HCT116 (cell line): ENCODE results near the gene CGRRF1. TPM values are rescaled to one million over a fixed set of nuclear protein-coding genes. Genes with fewer than 3 reads are reported as not detected.

ENCODE experiments used
- ATAC-seq: fragments of 200-7000 bp; cut with Tn5 transposase; 2 replicates; pipeline ENCODE4 v1.9.1; 2020; ENCODE audit warnings: mild to moderate bottlenecking, moderate library complexity
- BruUV-seq: library from RNA; stranded (reverse); fragments of 400-500 nt; replicated peaks from 2 replicates; lab custom pipeline; 2021; lab: Mats Ljungman, UMichigan
- CTCF ChIA-PET: fragments of 300-600 bp; sonication (Branson Sonifier 250); formaldehyde crosslinking; loops from one replicate; lab custom pipeline; 2021; ENCODE audit warnings: antibody characterized with exemption; lab: Charles Lee
- POLR2A ChIA-PET: fragments of 300-600, 350-600 bp; sonication (Branson Sonifier 250); formaldehyde crosslinking; loops from one replicate; lab custom pipeline; 2021; ENCODE audit warnings: antibody characterized with exemption; lab: Charles Lee
- RAD21 ChIA-PET, 2 experiments: fragments of 300-600 bp; sonication (Branson Sonifier 250); formaldehyde crosslinking; loops; one replicate each; lab custom pipeline; 2023; ENCODE audit warnings: low total read pairs in 2 of 2; ENCODE audit not compliant: uncharacterized antibody in 2 of 2, unreplicated experiment in 2 of 2, low non-redundant PET in 1 of 2; lab: Charles Lee
- DNase-seq: peaks from one replicate; pipeline ENCODE4 v3.0.0-alpha.2; 2010; ENCODE audit warnings: low read depth, low spot score
- H2AFZ ChIP-seq: fragments of 200-600 bp; shearing (Covaris generic), sonication (generic); 2 replicates; pipeline ENCODE4 v1.6.1; 2017; ENCODE audit warnings: low read depth, mixed run types, mixed read lengths, antibody characterized with exemption, low read length; ENCODE audit not compliant: poor library complexity, severe bottlenecking
- H3K27ac ChIP-seq: 2 replicates; pipeline ENCODE4 v1.5.1; 2012; ENCODE audit warnings: low read depth, low read length
- H3K27me3 ChIP-seq: fragments of 200-600 bp; sonication (generic); 2 replicates; pipeline ENCODE4 v1.6.1; 2016; ENCODE audit warnings: mixed run types, low read length, mixed read lengths; ENCODE audit not compliant: insufficient read depth
- H3K36me3 ChIP-seq, 2 experiments: fragments of 200-500 bp in 1 of 2; fragments of 200-600 bp in 1 of 2; sonication (Bioruptor generic) in 1 of 2; sonication (generic) in 1 of 2; 2 replicates each; pipeline versions ENCODE4 v1.5.1 to v1.6.1; 2014 to 2016; ENCODE audit warnings: low read length in 2 of 2, inconsistent platforms in 1 of 2, mixed read lengths in 1 of 2, mixed run types in 1 of 2; ENCODE audit not compliant: insufficient read depth in 2 of 2, control insufficient read depth in 1 of 2
- H3K4me1 ChIP-seq, 2 experiments: fragments of 200-600 bp in 1 of 2; sonication (generic) in 1 of 2; 2 replicates each; pipeline versions ENCODE4 v1.5.1 to v1.6.1; 2012 to 2017; ENCODE audit warnings: low read length in 2 of 2, inconsistent platforms in 1 of 2, mild to moderate bottlenecking in 1 of 2, mixed read lengths in 1 of 2, mixed run types in 1 of 2, moderate library complexity in 1 of 2; ENCODE audit not compliant: insufficient read depth in 2 of 2, control insufficient read depth in 1 of 2
- H3K4me2 ChIP-seq: fragments of 200-600 bp; sonication (generic); 2 replicates; pipeline ENCODE4 v1.6.1; 2017; ENCODE audit warnings: mixed run types, low read length, mixed read lengths
- H3K4me3 ChIP-seq, 2 experiments: fragments of 200-600 bp in 1 of 2; sonication (generic) in 1 of 2; replicated peaks in 1 of 2; 2 replicates each; pipeline ENCODE4 v1.5.1; 2011 to 2016; ENCODE audit warnings: low read length in 2 of 2, control low read depth in 1 of 2, low read depth in 1 of 2, mild to moderate bottlenecking in 1 of 2, mixed read lengths in 1 of 2, mixed run types in 1 of 2
- H3K79me2 ChIP-seq: fragments of 200-600 bp; sonication (generic); 2 replicates; pipeline ENCODE4 v1.6.1; 2017; ENCODE audit warnings: mild to moderate bottlenecking, mixed run types, low read length, moderate library complexity, mixed read lengths; ENCODE audit not compliant: insufficient read depth
- H3K9ac ChIP-seq: fragments of 200-600 bp; sonication (generic); 2 replicates; pipeline ENCODE4 v1.6.1; 2016; ENCODE audit warnings: low read length, mixed read lengths
- H3K9me2 ChIP-seq: fragments of 200-600 bp; sonication (generic), shearing (Covaris generic); 2 replicates; pipeline ENCODE4 v1.6.1; 2017; ENCODE audit warnings: mixed run types, mild to moderate bottlenecking, moderate library complexity; ENCODE audit not compliant: insufficient read depth
- H3K9me3 ChIP-seq, 2 experiments: fragments of 200-500 bp in 1 of 2; fragments of 200-600 bp in 1 of 2; sonication (Bioruptor generic) in 1 of 2; sonication (generic) in 1 of 2; 2 replicates each; pipeline ENCODE4 v1.6.1; 2014 to 2017; ENCODE audit warnings: low read length in 2 of 2, mixed read lengths in 2 of 2, inconsistent platforms in 1 of 2, low read depth in 1 of 2, mild to moderate bottlenecking in 1 of 2, mixed run types in 1 of 2, moderate library complexity in 1 of 2; ENCODE audit not compliant: control insufficient read depth in 1 of 2, insufficient read depth in 1 of 2
- H4K20me1 ChIP-seq: fragments of 200-600 bp; sonication (generic), shearing (Covaris generic); 2 replicates; pipeline ENCODE4 v1.6.1; 2017; ENCODE audit warnings: mixed run types, mild to moderate bottlenecking, moderate library complexity; ENCODE audit not compliant: insufficient read depth
- ATF3 ChIP-seq: IDR thresholded peaks from 2 replicates; pipeline ENCODE4 v1.6.1; 2012
- CBX3 ChIP-seq: IDR thresholded peaks from 2 replicates; pipeline ENCODE4 v1.6.1; 2012; ENCODE audit warnings: low read depth
- CTCF ChIP-seq, 3 experiments: fragments of 200-600 bp in 1 of 3; sonication (generic) in 1 of 3; IDR thresholded peaks in 2 of 3; conservative IDR thresholded peaks in 1 of 3; 2 replicates each; pipeline ENCODE4 v1.5.1; 2012 to 2017; ENCODE audit warnings: low read depth in 2 of 3, low read length in 2 of 3, antibody characterized with exemption in 1 of 3, borderline replicate concordance in 1 of 3, control low read depth in 1 of 3, mild to moderate bottlenecking in 1 of 3, mixed read lengths in 1 of 3, mixed run types in 1 of 3, moderate library complexity in 1 of 3; ENCODE audit not compliant: insufficient read depth in 1 of 3
- ELF1 ChIP-seq: IDR thresholded peaks from 2 replicates; pipeline ENCODE4 v1.6.1; 2012; ENCODE audit warnings: low read depth, borderline replicate concordance
- EZH2phosphoT487 ChIP-seq: fragments of 200-600 bp; IDR thresholded peaks from 2 replicates; pipeline ENCODE4 v1.6.1; 2018; ENCODE audit warnings: antibody characterized with exemption, borderline replicate concordance
- MAX ChIP-seq: IDR thresholded peaks from 2 replicates; pipeline ENCODE4 v1.6.1; 2012
- POLR2AphosphoS5 ChIP-seq: IDR thresholded peaks from 2 replicates; pipeline ENCODE4 v1.6.1; 2011; ENCODE audit warnings: mild to moderate bottlenecking, low read depth, low read length, moderate library complexity
- RAD21 ChIP-seq: IDR thresholded peaks from 2 replicates; pipeline ENCODE4 v1.6.1; 2012; ENCODE audit warnings: low read depth, mild to moderate bottlenecking
- SIN3A ChIP-seq: IDR thresholded peaks from 2 replicates; pipeline ENCODE4 v1.6.1; 2012; ENCODE audit warnings: low read depth
- SP1 ChIP-seq: IDR thresholded peaks from 2 replicates; pipeline ENCODE4 v1.6.1; 2012; ENCODE audit warnings: low read depth
- SRF ChIP-seq: IDR thresholded peaks from 2 replicates; pipeline ENCODE4 v1.6.1; 2012; ENCODE audit warnings: low read depth
- TCF7L2 ChIP-seq: IDR thresholded peaks from 2 replicates; pipeline ENCODE4 v1.7.0; 2011; ENCODE audit warnings: borderline replicate concordance, inconsistent platforms; ENCODE audit not compliant: insufficient read depth, insufficient read length; ENCODE audit errors: extremely low read depth
- ZBTB33 ChIP-seq: IDR thresholded peaks from 2 replicates; pipeline ENCODE4 v1.6.1; 2011; ENCODE audit warnings: mild to moderate bottlenecking, low read length, moderate library complexity; ENCODE audit not compliant: insufficient replicate concordance; ENCODE audit errors: extremely low read depth
- ZFX ChIP-seq: fragments of 450-650 bp; IDR thresholded peaks from 2 replicates; pipeline ENCODE4 v1.6.1; 2017
- ZNF274 ChIP-seq: fragments of 200-500 bp; sonication (Bioruptor generic); IDR thresholded peaks from 2 replicates; pipeline ENCODE4 v1.6.1; 2014; ENCODE audit warnings: mild to moderate bottlenecking, low read depth, low read length, inconsistent platforms
- intact Hi-C: fragments of 100-400 bp; cut with micrococcal nuclease; formaldehyde crosslinking; loops from 2 replicates; pipeline ENCODE4 v1.10.0; 2022
- total RNA-seq: library from RNA; stranded (reverse); gene quantifications from one replicate; pipeline ENCODE4 v1.2.1, GENCODE V29; 2021; ENCODE audit not compliant: unreplicated experiment

CGRRF1 gene
- total RNA-seq, 1 experiment from 2014 or later, result 15.9 TPM

GRCh38 chr14:54555651-54556050 lies 45.9 kb downstream of the CGRRF1 start:
- no peak for DNase-seq
- H3K9me3 ChIP-seq, result no peaks in the 10 kb centered on the region
- ATAC-seq, result peak; percentile 47; the same call in 1 of the 2 replicates
- H3K36me3 ChIP-seq, result no peaks in the 10 kb centered on the region
- H3K27me3 ChIP-seq, result no peaks in the 10 kb centered on the region
- no TSS peak for BruUV-seq
- POLR2A ChIA-PET, result no interaction called here
- H3K9me2 ChIP-seq, result no peaks in the 10 kb centered on the region
- intact Hi-C loops, result no loop called here
- TF ChIP-seq SRF (no peak), ZNF274 (no peak), CTCF (IDR thresholded peaks at IDR 0.05 in 2 of 3, conservative IDR thresholded peaks at IDR 0.05 in 1 of 3; ENCODE audit: borderline replicate concordance in 1 of 3, insufficient read depth in 1 of 3, low read depth in 2 of 3, low read length in 2 of 3) (peak in 2 of 3 experiments; percentile 18 to 27; a peak in 2 of 6 replicates), RAD21 (peak; percentile 44), ELF1 (no peak)
- TF ChIP-seq, all 23 proteins: peak for 2
- H3K4me1 ChIP-seq, result no peaks in the 10 kb centered on the region
- no peak overlapping the region for H3K27ac ChIP-seq
- no peak overlapping the region for H3K4me2 ChIP-seq
- H3K9ac ChIP-seq, result no peak overlapping the region
- RAD21 ChIA-PET, result no interaction called here
- no peak overlapping the region for H3K4me3 ChIP-seq
- CTCF ChIA-PET, result interaction anchor here (1.4 kb wide), 1 partner anchor 8 kb away, joined by 3 read pairs; no protein-coding TSS in a partner anchor
- H4K20me1 ChIP-seq, result no peaks in the 10 kb centered on the region
- H3K79me2 ChIP-seq, result no peaks in the 10 kb centered on the region
- H2AFZ ChIP-seq, result no peak overlapping the region

- Histone ChIP-seq H3K79me2 (no peaks in the 10 kb centered on the region), H3K9me3 (no peaks in the 10 kb centered on the region), H3K9me2 (no peaks in the 10 kb centered on the region), H2AFZ (no peak overlapping the region), H3K9ac (no peak overlapping the region), H4K20me1 (no peaks in the 10 kb centered on the region), H3K4me2 (no peak overlapping the region), H3K4me3 (no peak overlapping the region), H3K27ac (no peak overlapping the region), H3K36me3 (no peaks in the 10 kb centered on the region), H3K4me1 (no peaks in the 10 kb centered on the region), H3K27me3 (no peaks in the 10 kb centered on the region)
- DNase-seq (no peak), ATAC-seq (no peak)
- POLR2A ChIA-PET, result no interaction called here
- no TSS peak for BruUV-seq
- intact Hi-C loops, result no loop called here
- RAD21 ChIA-PET, result interaction anchor here in 1 of 2 experiments (0.6 kb wide), 2 partner anchors 12 to 503 kb away, joined by 3 read pairs; no protein-coding TSS in a partner anchor
- CTCF ChIA-PET, result interaction anchor here (1.3 to 1.4 kb wide), 2 partner anchors 8 to 216 kb away, joined by 3 read pairs; no protein-coding TSS in a partner anchor
- no peak for TF ChIP-seq ZBTB33
- no peak for TF ChIP-seq EZH2phosphoT487
- no peak for TF ChIP-seq ELF1
- no peak for TF ChIP-seq SP1
- no peak for TF ChIP-seq POLR2AphosphoS5
- no peak for TF ChIP-seq TCF7L2
- TF ChIP-seq SIN3A, result no peak
- no peak for TF ChIP-seq ZFX
- no peak for TF ChIP-seq ATF3
- TF ChIP-seq CBX3, result no peak
- TF ChIP-seq MAX, result no peak
Observed at GRCh38 chr14:54556535-54556934, 46.8 kb downstream of the CGRRF1 start.
